GM19455 (cell line): Measurements from ENCODE around the gene PALM.
"Not testable (repeated sequence)": the region's sequence is repeated elsewhere in the genome, so short reads cannot be mapped to it uniquely, and the experiment has no call there.

Experiments used
- ATAC-seq: cut with Tn5 transposase; IDR thresholded peaks from one replicate; pipeline ENCODE4 v1.9.1; 2021; ENCODE audit not compliant: unreplicated experiment

Gene PALM

GRCh38 chr19:708154-709143 lies at the start of gene PALM:
Gene PALM (plus strand): TSS chr19:708935. CDS start chr19:709147, 212 bp downstream.
- ATAC-seq: no peak

- no peak for ATAC-seq
These were observed 47.8 kb upstream of the PALM start for GRCh38 chr19:660793-661426.

- ATAC-seq: no peak
These were observed 47.1 kb upstream of the PALM start for GRCh38 chr19:661427-662196.

GRCh38 chr19:662207-662961 lies 46.4 kb upstream of the PALM start:
- no peak for ATAC-seq

- ATAC-seq: peak; percentile 55
These were observed 45.6 kb upstream of the PALM start, which contains the start of gene RNF126 for GRCh38 chr19:662962-663681. Gene RNF126 (minus strand): TSS chr19:663214. CDS start chr19:663121, 93 bp downstream.

- ATAC-seq: no peak
These were observed 45.0 kb upstream of the PALM start for GRCh38 chr19:663682-664117.

GRCh38 chr19:664913-665443 lies 43.8 kb upstream of the PALM start:
- ATAC-seq: no peak

- not testable (repeated sequence) for ATAC-seq
These were observed 41.7 kb upstream of the PALM start for GRCh38 chr19:666985-667573.

GRCh38 chr19:668675-669434 lies 39.9 kb upstream of the PALM start:
- ATAC-seq: not testable (repeated sequence)

GRCh38 chr19:670609-671075 lies 38.1 kb upstream of the PALM start:
- ATAC-seq: no peak

- no peak for ATAC-seq
These were observed 34.2 kb upstream of the PALM start for GRCh38 chr19:674282-675151.

GRCh38 chr19:676007-676338 lies 32.8 kb upstream of the PALM start:
- no peak for ATAC-seq

GRCh38 chr19:676339-677105 lies 32.2 kb upstream of the PALM start, which contains the start of gene FSTL3:
Gene FSTL3 (plus strand): TSS chr19:676392. CDS start chr19:676424, 32 bp downstream.
- no peak for ATAC-seq

- ATAC-seq: no peak
These were observed 31.5 kb upstream of the PALM start for GRCh38 chr19:677201-677600.

- ATAC-seq: no peak
These were observed 30.9 kb upstream of the PALM start for GRCh38 chr19:677601-678436.
